Right atrium auricular region (tissue), 2 donors: ENCODE results near the gene XXYLT1. TPM values are rescaled to one million over a fixed set of nuclear protein-coding genes. Genes with fewer than 3 reads are reported as not detected.
A peak's percentile ranks its signal among the peaks of the same experiment; 100 is the strongest.

Source experiments
- DNase-seq: peaks from one replicate; pipeline ENCODE4 v3.0.0-alpha.2; 2019; ENCODE audit warnings: low spot score
- H3K27ac ChIP-seq, 2 donors: fragments of 200-600 bp; sonication (generic); 1 replicate in 1 of 2; 2 replicates in 1 of 2; pipeline ENCODE4 v1.5.1; 2016 to 2019
- H3K27me3 ChIP-seq, 2 donors: fragments of 200-600 bp; sonication (generic); one replicate each; pipeline versions ENCODE4 v1.5.1 to v1.6.0; 2017 to 2019
- H3K36me3 ChIP-seq: fragments of 200-600 bp; sonication (generic); one replicate; pipeline ENCODE4 v1.5.1; 2016
- H3K4me1 ChIP-seq, 2 donors: fragments of 200-600 bp; sonication (generic); one replicate each; pipeline versions ENCODE4 v1.5.1 to v1.6.0; 2017 to 2019
- H3K4me3 ChIP-seq, 2 donors: fragments of 200-600 bp; sonication (generic); 1 replicate in 1 of 2; 2 replicates in 1 of 2; pipeline ENCODE4 v1.5.1; 2017 to 2019; ENCODE audit warnings: mild to moderate bottlenecking in 1 of 2, moderate library complexity in 1 of 2
- H3K9me3 ChIP-seq, 2 donors: fragments of 200-600 bp; sonication (generic); one replicate each; pipeline ENCODE4 v1.5.1; 2019
- CTCF ChIP-seq, 2 donors: fragments of 200-600 bp; sonication (generic); IDR thresholded peaks; one replicate each; pipeline ENCODE4 v1.5.1; 2019; ENCODE audit warnings: antibody characterized with exemption in 2 of 2
- total RNA-seq, 2 donors: library from RNA; depleted of rRNA; stranded (reverse); fragments of >200 nt; gene quantifications; one replicate each; pipeline ENCODE4 v1.1.0, GENCODE V29; 2016

The XXYLT1 gene
- total RNA-seq, 2 donors from 2014 or later, result 4.6 to 6.7 TPM

GRCh38 chr3:195284842-195285241 lies 13.9 kb upstream of the XXYLT1 start:
- H3K4me1 ChIP-seq, result no peaks in the 10 kb centered on the region
- H3K27me3 ChIP-seq, result no peaks in the 10 kb centered on the region
- H3K9me3 ChIP-seq, result no peaks in the 10 kb centered on the region
- DNase-seq, result no peak
- H3K36me3 ChIP-seq, result peaks cover 27% of the 10 kb centered on the region
- no peak overlapping the region for H3K27ac ChIP-seq
- H3K4me3 ChIP-seq, result no peak overlapping the region
- no peak for TF ChIP-seq CTCF (IDR thresholded peaks at IDR 0.05)

- no peak for TF ChIP-seq CTCF (IDR thresholded peaks at IDR 0.05)
- Histone ChIP-seq H3K9me3 (no peaks in the 10 kb centered on the region), H3K27ac (no peak overlapping the region), H3K36me3 (peaks cover 15% of the 10 kb centered on the region), H3K4me3 (no peak overlapping the region), H3K4me1 (no peaks in the 10 kb centered on the region), H3K27me3 (no peaks in the 10 kb centered on the region)
- no peak for DNase-seq
These were observed 12.0 kb upstream of the XXYLT1 start for GRCh38 chr3:195282961-195283360.

GRCh38 chr3:195274259-195274966 lies 3.5 kb upstream of the XXYLT1 start:
- no peak for DNase-seq
- TF ChIP-seq CTCF (IDR thresholded peaks at IDR 0.05), result no peak
- Histone ChIP-seq H3K27me3 (no peaks in the 10 kb centered on the region), H3K36me3 (no peaks in the 10 kb centered on the region), H3K4me1 (peaks cover 0 to 19% of the 10 kb centered on the region in 2 donors), H3K27ac (no peak overlapping the region), H3K4me3 (no peak overlapping the region), H3K9me3 (no peaks in the 10 kb centered on the region)

- Histone ChIP-seq H3K9me3 (no peaks in the 10 kb centered on the region), H3K4me3 (peak overlapping the region; percentile 73 to 77), H3K4me1 (peaks cover 0 to 25% of the 10 kb centered on the region in 2 donors), H3K27ac (peak overlapping the region; percentile 80 to 93), H3K27me3 (no peaks in the 10 kb centered on the region), H3K36me3 (no peaks in the 10 kb centered on the region)
- peak; percentile 83 for DNase-seq
- TF ChIP-seq CTCF (IDR thresholded peaks at IDR 0.05), result peak; percentile 88 to 91
These were observed 668 bp upstream of the XXYLT1 start for GRCh38 chr3:195271410-195272243.

GRCh38 chr3:195270079-195270816 lies 711 bp downstream of the XXYLT1 start:
- Histone ChIP-seq H3K27ac (peak overlapping the region; percentile 80 to 93), H3K27me3 (no peaks in the 10 kb centered on the region), H3K4me1 (peaks cover 0 to 25% of the 10 kb centered on the region in 2 donors), H3K9me3 (no peaks in the 10 kb centered on the region), H3K36me3 (no peaks in the 10 kb centered on the region), H3K4me3 (peak overlapping the region; percentile 73 to 77)
- no peak for DNase-seq
- no peak for TF ChIP-seq CTCF (IDR thresholded peaks at IDR 0.05)
